ENCODE measurements around the gene MEOX1. TPM values are rescaled to one million over a fixed set of nuclear protein-coding genes. Genes with fewer than 3 reads are reported as not detected.

Gene MEOX1
- total RNA-seq, 1 experiment from 2014 or later = not detected

DNA sequence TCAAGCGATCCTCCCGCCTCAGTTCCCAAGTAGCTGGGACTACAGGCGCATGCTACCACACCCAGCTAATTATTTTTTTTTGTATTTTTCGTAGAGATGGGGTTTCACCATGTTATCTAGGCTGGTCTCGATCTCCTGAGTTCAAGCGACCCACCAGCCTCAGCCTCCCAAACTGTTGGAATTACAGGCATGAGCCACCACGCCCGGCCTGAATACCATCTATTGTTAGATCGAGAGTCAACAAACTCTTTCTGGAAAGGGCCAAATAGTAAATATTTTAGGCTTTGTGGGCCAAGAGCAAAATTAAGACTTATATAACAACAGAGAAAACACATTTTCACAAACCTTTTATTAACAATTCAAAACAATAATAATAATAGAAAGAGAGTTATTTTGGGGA lies 41.6 kb downstream of the MEOX1 start:
- no peaks in the 10 kb centered on the region for H3K79me2 ChIP-seq (ENCODE audit: insufficient read depth, low read length)
- no peak overlapping the region for H2AK5ac ChIP-seq (ENCODE audit: insufficient read length, low read length)
- no peak overlapping the region for H3K4ac ChIP-seq (ENCODE audit: low read depth, low read length)
- peaks cover 3 to 8% of the 10 kb centered on the region in 2 experiments; a peak in 3 of 4 replicates for H3K4me1 Mint-ChIP-seq
- WGBS (ENCODE audit: extremely low coverage, insufficient read length, low lambda C conversion rate) = no CpG with 5 or more reads among the region's 9 CpGs
- H4K8ac ChIP-seq (replicated peaks; ENCODE audit: insufficient read length, low read depth, low read length) = no peak overlapping the region
- no peaks in the 10 kb centered on the region for H3K23me2 ChIP-seq (ENCODE audit: insufficient read length, low read depth, low read length, poor library complexity, severe bottlenecking)
- H3K18ac ChIP-seq (ENCODE audit: insufficient read length, low read depth, low read length) = no peak overlapping the region
- no peak overlapping the region for H3K23ac ChIP-seq (ENCODE audit: insufficient read length, low read depth, low read length)
- H3K27ac ChIP-seq (ENCODE audit: insufficient read length, low read depth, low read length) = no peak overlapping the region
- no peaks in the 10 kb centered on the region for H4K20me1 ChIP-seq (ENCODE audit: control insufficient read depth, insufficient read depth, insufficient read length)
- H2BK15ac ChIP-seq (ENCODE audit: low read depth, low read length) = no peak overlapping the region
- no peaks in the 10 kb centered on the region for H3K9me3 ChIP-seq (ENCODE audit: control insufficient read depth, low read depth, low read length)
- H3K9ac ChIP-seq (ENCODE audit: extremely low read depth, insufficient read length, low read length) = no peak overlapping the region
- no peak overlapping the region for H3K14ac ChIP-seq (ENCODE audit: insufficient read depth, low read length)
- H3K79me1 ChIP-seq (ENCODE audit: insufficient read depth, low read depth, low read length, poor library complexity, severe bottlenecking) = no peaks in the 10 kb centered on the region
- H4K5ac ChIP-seq (ENCODE audit: insufficient read length, low read depth, low read length) = no peak overlapping the region
- TF ChIP-seq, protein P1, sequence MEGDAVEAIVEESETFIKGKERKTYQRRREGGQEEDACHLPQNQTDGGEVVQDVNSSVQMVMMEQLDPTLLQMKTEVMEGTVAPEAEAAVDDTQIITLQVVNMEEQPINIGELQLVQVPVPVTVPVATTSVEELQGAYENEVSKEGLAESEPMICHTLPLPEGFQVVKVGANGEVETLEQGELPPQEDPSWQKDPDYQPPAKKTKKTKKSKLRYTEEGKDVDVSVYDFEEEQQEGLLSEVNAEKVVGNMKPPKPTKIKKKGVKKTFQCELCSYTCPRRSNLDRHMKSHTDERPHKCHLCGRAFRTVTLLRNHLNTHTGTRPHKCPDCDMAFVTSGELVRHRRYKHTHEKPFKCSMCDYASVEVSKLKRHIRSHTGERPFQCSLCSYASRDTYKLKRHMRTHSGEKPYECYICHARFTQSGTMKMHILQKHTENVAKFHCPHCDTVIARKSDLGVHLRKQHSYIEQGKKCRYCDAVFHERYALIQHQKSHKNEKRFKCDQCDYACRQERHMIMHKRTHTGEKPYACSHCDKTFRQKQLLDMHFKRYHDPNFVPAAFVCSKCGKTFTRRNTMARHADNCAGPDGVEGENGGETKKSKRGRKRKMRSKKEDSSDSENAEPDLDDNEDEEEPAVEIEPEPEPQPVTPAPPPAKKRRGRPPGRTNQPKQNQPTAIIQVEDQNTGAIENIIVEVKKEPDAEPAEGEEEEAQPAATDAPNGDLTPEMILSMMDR (conservative IDR thresholded peaks at IDR 0.05) = no peak
- H2BK12ac ChIP-seq (ENCODE audit: insufficient read length, low read depth, low read length) = no peak overlapping the region
- H3K56ac ChIP-seq (ENCODE audit: insufficient read length, low read depth, low read length) = no peak overlapping the region
- H3K27ac Mint-ChIP-seq = no peak overlapping the region
- H2AFZ ChIP-seq (ENCODE audit: low read length) = no peak overlapping the region
- H2BK120ac ChIP-seq (ENCODE audit: low read depth, low read length, poor library complexity, severe bottlenecking) = no peak overlapping the region
- no peak overlapping the region for H3K4me3 Mint-ChIP-seq
- no peaks in the 10 kb centered on the region for H3K27me3 ChIP-seq (ENCODE audit: insufficient read depth, low read length)
- H3K4me1 ChIP-seq (ENCODE audit: insufficient read depth, low read length) = no peaks in the 10 kb centered on the region
- no peak for DNase-seq
- no peaks in the 10 kb centered on the region for H3K36me3 Mint-ChIP-seq (ENCODE audit: insufficient read depth in 1 of 3, low read depth in 3 of 3)
- H2BK5ac ChIP-seq (ENCODE audit: insufficient read length, low read length) = no peak overlapping the region
- H3K27me3 Mint-ChIP-seq (ENCODE audit: low read depth) = no peaks in the 10 kb centered on the region
- no peak overlapping the region for H3T11ph ChIP-seq (ENCODE audit: low read length)
- H4K91ac ChIP-seq (ENCODE audit: insufficient read length, low read depth, low read length) = no peak overlapping the region
- no peak overlapping the region for H3K4me2 ChIP-seq (ENCODE audit: insufficient read depth, insufficient read length, low read length)
- no peaks in the 10 kb centered on the region for H3K9me3 Mint-ChIP-seq
- H2BK20ac ChIP-seq (ENCODE audit: low read depth, low read length, poor library complexity, severe bottlenecking) = no peak overlapping the region
